Measurements from ENCODE around the gene FAM20A. TPM values are rescaled to one million over a fixed set of nuclear protein-coding genes. Genes with fewer than 3 reads are reported as not detected.

The FAM20A gene
- total and polyA plus RNA-seq, 2 of the 8 experiments (the other 6 are each of a cell fraction or from before 2014, with no cell fraction given), result 3.6 to 11.9 TPM

DNA sequence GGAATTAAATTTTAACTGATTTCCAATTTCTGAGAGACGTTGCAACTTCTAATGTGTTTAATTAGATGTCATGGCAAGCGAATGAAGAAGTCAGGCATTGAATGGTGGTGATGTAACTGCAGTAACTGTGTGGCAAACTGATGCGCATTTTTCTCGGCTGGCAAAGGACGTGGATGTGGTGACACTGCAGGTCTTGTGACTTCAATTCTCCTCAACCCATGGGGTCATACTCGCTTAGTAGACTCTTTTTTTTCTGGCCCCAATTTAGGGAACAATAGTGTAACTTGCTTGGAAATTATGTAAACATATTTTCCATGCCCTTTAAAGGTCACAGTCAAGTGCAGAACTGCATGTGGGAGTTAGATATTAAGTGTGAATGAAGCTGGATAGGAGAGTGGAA, 1.9 kb upstream of the FAM20A start:
- no peak for DNase-seq (ENCODE audit: low read depth in 1 of 2, low spot score in 2 of 2)

More for the DNA sequence above, 1.9 kb upstream of the FAM20A start:
- CTCF ChIA-PET (ENCODE audit: partially characterized antibody), result interaction anchor here (0.8 to 2.9 kb wide), 2 partner anchors 10 to 64 kb away, joined by 3 to 8 read pairs; no protein-coding TSS in a partner anchor
- no peak overlapping the region for H3K23ac ChIP-seq (ENCODE audit: insufficient read length)
- H3K27me3 ChIP-seq (replicated peaks in 1 of 4; ENCODE audit: control insufficient read depth in 3 of 4, extremely low read depth in 1 of 4, insufficient read depth in 3 of 4, low read length in 3 of 4), result peaks cover 0 to 25% (median 16%) of the 10 kb centered on the region in 4 experiments; a peak in 6 of 7 replicates
- no peak overlapping the region for H3K18ac ChIP-seq (ENCODE audit: extremely low read depth, low read length)
- no peak overlapping the region for H4K5ac ChIP-seq (ENCODE audit: insufficient read length, low read depth, low read length)
- H3K27ac ChIP-seq (ENCODE audit: low read depth, low read length), result no peak overlapping the region
- POLR2A ChIA-PET (ENCODE audit: partially characterized antibody), result no interaction called here
- H3K14ac ChIP-seq (ENCODE audit: insufficient read length), result no peak overlapping the region
- no peak overlapping the region; a peak in 1 of 4 replicates for H3K4me2 ChIP-seq (ENCODE audit: insufficient read depth in 1 of 2, low read depth in 2 of 2, low read length in 2 of 2)
- no peak for FAIRE-seq
- no peak overlapping the region for H2AFZ ChIP-seq (ENCODE audit: low read length)
- no peak overlapping the region for H2AK5ac ChIP-seq (ENCODE audit: low read depth, low read length)
- H3K9ac ChIP-seq (replicated peaks in 1 of 4; ENCODE audit: extremely low read depth in 1 of 4, low read depth in 3 of 4, low read length in 3 of 4), result no peak overlapping the region
- no peak for TF ChIP-seq CEBPB (IDR thresholded peaks at IDR 0.05; ENCODE audit: low read depth, low read length)
- no peak for TF ChIP-seq HDAC2 (IDR thresholded peaks at IDR 0.05; ENCODE audit: borderline replicate concordance in 1 of 2, low read depth in 2 of 2, low read length in 2 of 2)
- no peak for TF ChIP-seq SRF (IDR thresholded peaks at IDR 0.05; ENCODE audit: low read depth, low read length)
- H4K20me1 ChIP-seq (replicated peaks in 1 of 2; ENCODE audit: control insufficient read depth in 1 of 2, insufficient read depth in 2 of 2, low read length in 2 of 2), result no peaks in the 10 kb centered on the region
- H3K4ac ChIP-seq (replicated peaks; ENCODE audit: insufficient read length, low read depth, low read length), result no peak overlapping the region
- H4K8ac ChIP-seq (ENCODE audit: extremely low read depth, insufficient read depth, low read length), result no peak overlapping the region
- H2BK20ac ChIP-seq (ENCODE audit: low read length), result no peak overlapping the region
- H2BK12ac ChIP-seq (ENCODE audit: low read depth, low read length), result peak overlapping the region; percentile 27; the same call in 1 of the 2 replicates
- H2BK15ac ChIP-seq (ENCODE audit: low read length), result no peak overlapping the region
- H2BK120ac ChIP-seq (replicated peaks; ENCODE audit: low read depth, low read length), result no peak overlapping the region
- 0 out of 4 replicates have a peak, but pooled peaks cover 0 to 4% of the 10 kb centered on the region in 2 experiments for H3K9me3 ChIP-seq (ENCODE audit: insufficient read depth in 2 of 2, low read depth in 1 of 2, low read length in 1 of 2)
- no peak overlapping the region for H2BK5ac ChIP-seq (ENCODE audit: low read depth, low read length)
- H3K79me1 ChIP-seq (ENCODE audit: low read depth, low read length), result no peaks in the 10 kb centered on the region; the same call in 1 of the 2 replicates
- peaks cover 12% of the 10 kb centered on the region for H3K23me2 ChIP-seq (ENCODE audit: low read depth, low read length)
- WGBS, 2 experiments (ENCODE audit: extremely low coverage in 1 of 2, insufficient coverage in 1 of 2, insufficient read length in 1 of 2, insufficient replicate concordance in 2 of 2, low coverage in 1 of 2, low lambda C conversion rate in 2 of 2, missing lambda C conversion rate in 1 of 2), result 78% methylated on average over 6 of the region's 6 CpGs; no CpG with 5 or more reads in 1 of the 2 experiments
- H3K4me1 ChIP-seq (replicated peaks in 1 of 4; ENCODE audit: control insufficient read depth in 3 of 4, insufficient read depth in 4 of 4, low read length in 3 of 4), result peaks cover 0 to 15% (median 7%) of the 10 kb centered on the region in 4 experiments; a peak in 5 of 7 replicates
- H3K79me2 ChIP-seq (ENCODE audit: control insufficient read depth in 1 of 2, insufficient read depth in 2 of 2, low read length in 2 of 2), result peaks cover 0 to 5% of the 10 kb centered on the region in 2 experiments; a peak in 2 of 4 replicates
- no peaks in the 10 kb centered on the region; a peak in 1 of 8 replicates for H3K36me3 ChIP-seq (ENCODE audit: control insufficient read depth in 2 of 4, insufficient read depth in 4 of 4, low read length in 3 of 4)
- no peak overlapping the region for H3K56ac ChIP-seq (replicated peaks; ENCODE audit: insufficient read length, low read depth, low read length)
- no peak overlapping the region for H3K4me3 ChIP-seq (ENCODE audit: extremely low read depth in 1 of 4, insufficient read depth in 2 of 4, low read depth in 3 of 4, low read length in 4 of 4)
- no peak overlapping the region for H4K91ac ChIP-seq (replicated peaks; ENCODE audit: insufficient read length, low read length)
